Hepatocyte (in vitro differentiated cells): ENCODE data around the gene ZNF831.

Experiments
- CTCF ChIP-seq: fragments of 200-600 bp; sonication (generic); IDR thresholded peaks from 2 replicates; pipeline ENCODE4 v1.5.1; 2016; ENCODE audit warnings: antibody characterized with exemption, mild to moderate bottlenecking; ENCODE audit not compliant: poor library complexity
- EZH2 ChIP-seq: fragments of 200-600 bp; sonication (generic); IDR thresholded peaks from 2 replicates; pipeline ENCODE4 v1.6.1; 2016; ENCODE audit warnings: antibody characterized with exemption, mild to moderate bottlenecking, borderline replicate concordance

GRCh38 chr20:59143326-59143725 lies 20.3 kb upstream of the ZNF831 start:
- TF ChIP-seq EZH2 (no peak), CTCF (no peak)
